ENCODE data around the gene MXD1. TPM values are rescaled to one million over a fixed set of nuclear protein-coding genes. Genes with fewer than 3 reads are reported as not detected.

Gene MXD1
- total and polyA plus RNA-seq, 9 of the 15 experiments (the other 6 are each of a cell fraction or from before 2014, with no cell fraction given), result 6.7 to 35.9 (median 11.0) TPM

DNA sequence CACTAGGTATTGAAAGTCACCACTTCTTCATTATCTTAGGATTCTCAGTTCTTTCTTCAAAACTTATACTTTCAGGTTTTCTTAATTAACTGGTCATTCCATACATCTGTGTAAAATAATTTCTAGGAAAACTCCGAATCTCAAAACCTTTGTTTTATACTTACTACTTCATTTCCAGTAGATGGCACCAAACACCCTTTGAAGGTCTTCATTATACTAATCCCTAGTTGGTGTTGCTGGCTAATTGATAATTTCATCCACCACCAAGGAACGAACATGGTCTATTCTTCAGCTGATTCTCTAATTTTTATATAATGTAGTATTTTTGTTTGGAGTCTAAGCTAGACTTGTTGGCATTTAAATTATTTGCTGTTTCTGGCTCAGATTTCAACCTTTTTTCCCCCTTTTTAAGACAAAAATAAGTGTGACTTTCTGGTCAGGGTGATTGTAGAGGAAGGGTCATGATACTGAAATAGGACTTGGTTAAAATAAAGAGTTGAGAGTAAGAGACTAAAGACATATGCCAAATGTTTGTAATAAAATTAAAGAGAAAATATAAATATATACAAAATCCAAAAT is 2.8 kb upstream of the MXD1 start (continued):
- TF ChIP-seq, protein P1, sequence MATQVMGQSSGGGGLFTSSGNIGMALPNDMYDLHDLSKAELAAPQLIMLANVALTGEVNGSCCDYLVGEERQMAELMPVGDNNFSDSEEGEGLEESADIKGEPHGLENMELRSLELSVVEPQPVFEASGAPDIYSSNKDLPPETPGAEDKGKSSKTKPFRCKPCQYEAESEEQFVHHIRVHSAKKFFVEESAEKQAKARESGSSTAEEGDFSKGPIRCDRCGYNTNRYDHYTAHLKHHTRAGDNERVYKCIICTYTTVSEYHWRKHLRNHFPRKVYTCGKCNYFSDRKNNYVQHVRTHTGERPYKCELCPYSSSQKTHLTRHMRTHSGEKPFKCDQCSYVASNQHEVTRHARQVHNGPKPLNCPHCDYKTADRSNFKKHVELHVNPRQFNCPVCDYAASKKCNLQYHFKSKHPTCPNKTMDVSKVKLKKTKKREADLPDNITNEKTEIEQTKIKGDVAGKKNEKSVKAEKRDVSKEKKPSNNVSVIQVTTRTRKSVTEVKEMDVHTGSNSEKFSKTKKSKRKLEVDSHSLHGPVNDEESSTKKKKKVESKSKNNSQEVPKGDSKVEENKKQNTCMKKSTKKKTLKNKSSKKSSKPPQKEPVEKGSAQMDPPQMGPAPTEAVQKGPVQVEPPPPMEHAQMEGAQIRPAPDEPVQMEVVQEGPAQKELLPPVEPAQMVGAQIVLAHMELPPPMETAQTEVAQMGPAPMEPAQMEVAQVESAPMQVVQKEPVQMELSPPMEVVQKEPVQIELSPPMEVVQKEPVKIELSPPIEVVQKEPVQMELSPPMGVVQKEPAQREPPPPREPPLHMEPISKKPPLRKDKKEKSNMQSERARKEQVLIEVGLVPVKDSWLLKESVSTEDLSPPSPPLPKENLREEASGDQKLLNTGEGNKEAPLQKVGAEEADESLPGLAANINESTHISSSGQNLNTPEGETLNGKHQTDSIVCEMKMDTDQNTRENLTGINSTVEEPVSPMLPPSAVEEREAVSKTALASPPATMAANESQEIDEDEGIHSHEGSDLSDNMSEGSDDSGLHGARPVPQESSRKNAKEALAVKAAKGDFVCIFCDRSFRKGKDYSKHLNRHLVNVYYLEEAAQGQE (IDR thresholded peaks at IDR 0.05; ENCODE audit: borderline replicate concordance), result peak; percentile 83; the same call in 1 of the 2 replicates
- TF ChIP-seq, protein P1 (CRISPR knock-in tag; IDR thresholded peaks at IDR 0.05; ENCODE audit: low read depth), result no peak
- TF ChIP-seq ARNT (IDR thresholded peaks at IDR 0.05) (0 out of 4 replicates have a peak, but pooled peaks of 1 of the 2 experiments have one; percentile 32), ETV1 (tag; conservative IDR thresholded peaks at IDR 0.05; ENCODE audit: low read depth) (no peak), ZNF764 (CRISPR knock-in tag; IDR thresholded peaks at IDR 0.05; ENCODE audit: low read depth) (no peak), NFRKB (IDR thresholded peaks at IDR 0.05; ENCODE audit: low read depth) (0 out of 2 replicates have a peak, but pooled peaks have one; percentile 28), ZNF174 (CRISPR knock-in tag; IDR thresholded peaks at IDR 0.05) (no peak), NR2C1 (IDR thresholded peaks at IDR 0.05) (0 out of 2 replicates have a peak, but pooled peaks have one; percentile 9), NR2C1 (tag; IDR thresholded peaks at IDR 0.05) (no peak), ELF1 (tag; IDR thresholded peaks at IDR 0.05) (no peak), EP400 (IDR thresholded peaks at IDR 0.05) (peak; percentile 28; the same call in 1 of the 2 replicates), L3MBTL2 (IDR thresholded peaks at IDR 0.05) (0 out of 2 replicates have a peak, but pooled peaks have one; percentile 14), NR2C2 (CRISPR knock-in tag; IDR thresholded peaks at IDR 0.05) (no peak), NR2C2 (tag; IDR thresholded peaks at IDR 0.05) (0 out of 2 replicates have a peak, but pooled peaks have one; percentile 6), TBL1XR1 (IDR thresholded peaks at IDR 0.05; ENCODE audit: low read length in 2 of 2) (no peak), JUND (IDR thresholded peaks at IDR 0.05; ENCODE audit: borderline replicate concordance, low read depth, low read length) (no peak), JUND (tag; IDR thresholded peaks at IDR 0.05; ENCODE audit: borderline replicate concordance, low read depth, low read length) (peak; percentile 32; the same call in 1 of the 3 replicates), GATAD2B (IDR thresholded peaks at IDR 0.05; ENCODE audit: borderline replicate concordance) (peak; percentile 46; the same call in 1 of the 2 replicates), SMC3 (conservative IDR thresholded peaks at IDR 0.05; ENCODE audit: insufficient read depth, low read depth, low read length) (0 out of 2 replicates have a peak, but pooled peaks have one; percentile 26), BRD9 (IDR thresholded peaks at IDR 0.05; ENCODE audit: low read depth, partially characterized antibody) (peak; percentile 79), POLR2H (tag; IDR thresholded peaks at IDR 0.05; ENCODE audit: low read depth) (0 out of 2 replicates have a peak, but pooled peaks have one; percentile 15)

Measured in K562 (cell line).